Spinal cord (tissue), 10 donors: ENCODE results near the gene PSMB11. TPM values are rescaled to one million over a fixed set of nuclear protein-coding genes. Genes with fewer than 3 reads are reported as not detected.
A peak's percentile ranks its signal among the peaks of the same experiment; 100 is the strongest.

Source experiments
- DNase-seq, 6 donors: peaks; one replicate each; pipeline versions ENCODE4 v3.0.0 to v3.0.0-alpha.2; 2013 to 2015; ENCODE audit warnings: low spot score in 6 of 6, low read depth in 4 of 6
- H3K27ac ChIP-seq: one replicate; pipeline ENCODE4 v1.5.1; 2013; ENCODE audit warnings: low read depth, low read length, control low read depth
- H3K27me3 ChIP-seq: one replicate; pipeline ENCODE4 v1.6.1; 2013; ENCODE audit warnings: low read length; ENCODE audit not compliant: control insufficient read depth, insufficient read depth
- H3K36me3 ChIP-seq: one replicate; pipeline ENCODE4 v1.6.1; 2013; ENCODE audit warnings: low read length; ENCODE audit not compliant: control insufficient read depth, insufficient read depth
- H3K4me1 ChIP-seq: one replicate; pipeline ENCODE4 v1.6.1; 2013; ENCODE audit warnings: low read length; ENCODE audit not compliant: control insufficient read depth, insufficient read depth
- H3K4me3 ChIP-seq: one replicate; pipeline ENCODE4 v1.5.1; 2013; ENCODE audit warnings: low read depth, low read length, control low read depth
- H3K9me3 ChIP-seq: one replicate; pipeline ENCODE4 v1.6.1; 2013; ENCODE audit warnings: low read length; ENCODE audit not compliant: control insufficient read depth, insufficient read depth
- WGBS: methylation state at CpG from one replicate; pipeline ENCODE4 v1.1.5; 2013; ENCODE audit warnings: missing lambda C conversion rate; ENCODE audit not compliant: insufficient coverage; 5-methylcytosine and 5-hydroxymethylcytosine counted together
- polyA plus RNA-seq, 2 donors: library from polyadenylated mRNA; unstranded; fragments of 120-200 nt; gene quantifications; one replicate each; pipeline ENCODE4 v1.2.1, GENCODE V29; 2013; ENCODE audit not compliant: insufficient read length in 2 of 2
- total RNA-seq, 2 donors: library from RNA; depleted of rRNA in 1 of 2; stranded (reverse); fragments of 120-200 nt in 1 of 2; fragments of >200 nt in 1 of 2; gene quantifications; one replicate each; pipeline versions ENCODE4 v1.2.3 to v1.2.4, GENCODE V29; 2013 to 2014
- donor health status: healthy.

Gene PSMB11
- total and polyA plus RNA-seq, 4 donors = not detected

- no peak for DNase-seq
- Histone ChIP-seq H3K9me3 (no peaks in the 10 kb centered on the region), H3K4me1 (peaks cover 11% of the 10 kb centered on the region), H3K4me3 (no peak overlapping the region), H3K27ac (no peak overlapping the region), H3K27me3 (no peaks in the 10 kb centered on the region), H3K36me3 (no peaks in the 10 kb centered on the region)
- 91% methylated on average over 7 of the region's 8 CpGs for WGBS
Observed at GRCh38 chr14:23041729-23042128, 283 bp upstream of the PSMB11 start.

- H3K27me3 ChIP-seq = no peaks in the 10 kb centered on the region
- peaks cover 16% of the 10 kb centered on the region for H3K4me1 ChIP-seq
- H3K9me3 ChIP-seq = no peaks in the 10 kb centered on the region
- H3K4me3 ChIP-seq = no peak overlapping the region
- H3K27ac ChIP-seq = no peak overlapping the region
- DNase-seq = peak in 1 of 6 donors; percentile 55
- peaks cover 10% of the 10 kb centered on the region for H3K36me3 ChIP-seq
- 46% methylated on average over 6 of the region's 6 CpGs for WGBS
Observed at GRCh38 chr14:23043145-23043544, 1.1 kb downstream of the PSMB11 start.

- no peaks in the 10 kb centered on the region for H3K9me3 ChIP-seq
- WGBS = no CpG with 5 or more reads among the region's 3 CpGs
- H3K4me3 ChIP-seq = no peak overlapping the region
- no peak overlapping the region for H3K27ac ChIP-seq
- H3K36me3 ChIP-seq = peaks cover 14% of the 10 kb centered on the region
- H3K27me3 ChIP-seq = no peaks in the 10 kb centered on the region
- peaks cover 16% of the 10 kb centered on the region for H3K4me1 ChIP-seq
- no peak for DNase-seq
Observed at GRCh38 chr14:23043754-23044153, 1.7 kb downstream of the PSMB11 start.

GRCh38 chr14:23044840-23045239, 2.8 kb downstream of the PSMB11 start:
- peaks cover 25% of the 10 kb centered on the region for H3K36me3 ChIP-seq
- no peaks in the 10 kb centered on the region for H3K27me3 ChIP-seq
- H3K4me1 ChIP-seq = peaks cover 16% of the 10 kb centered on the region
- DNase-seq = no peak
- 92% methylated on average over 6 of the region's 8 CpGs for WGBS
- H3K4me3 ChIP-seq = no peak overlapping the region
- H3K9me3 ChIP-seq = no peaks in the 10 kb centered on the region
- H3K27ac ChIP-seq = no peak overlapping the region

GRCh38 chr14:23045419-23046357, 3.7 kb downstream of the PSMB11 start:
- Histone ChIP-seq H3K4me3 (no peak overlapping the region), H3K27ac (no peak overlapping the region), H3K4me1 (peaks cover 16% of the 10 kb centered on the region), H3K36me3 (peaks cover 30% of the 10 kb centered on the region), H3K27me3 (no peaks in the 10 kb centered on the region), H3K9me3 (no peaks in the 10 kb centered on the region)
- WGBS = 97% methylated on average over 10 of the region's 13 CpGs
- DNase-seq = no peak

- 43% methylated on average over 5 of the region's 6 CpGs for WGBS
- Histone ChIP-seq H3K9me3 (no peaks in the 10 kb centered on the region), H3K27ac (no peak overlapping the region), H3K36me3 (peaks cover 38% of the 10 kb centered on the region), H3K4me3 (no peak overlapping the region), H3K4me1 (peaks cover 22% of the 10 kb centered on the region), H3K27me3 (no peaks in the 10 kb centered on the region)
- no peak for DNase-seq
Observed at GRCh38 chr14:23047034-23047634, 5.1 kb downstream of the PSMB11 start.

- Histone ChIP-seq H3K9me3 (no peaks in the 10 kb centered on the region), H3K27me3 (no peaks in the 10 kb centered on the region), H3K36me3 (peaks cover 45% of the 10 kb centered on the region), H3K27ac (no peak overlapping the region), H3K4me3 (no peak overlapping the region), H3K4me1 (peaks cover 22% of the 10 kb centered on the region)
- WGBS = 70% methylated on average over 84 of the region's 85 CpGs
- DNase-seq = no peak
Observed at GRCh38 chr14:23047751-23048693, 6.0 kb downstream of the PSMB11 start.

GRCh38 chr14:23049011-23049410, 7.0 kb downstream of the PSMB11 start:
- Histone ChIP-seq H3K27ac (no peak overlapping the region), H3K4me1 (peaks cover 16% of the 10 kb centered on the region), H3K27me3 (no peaks in the 10 kb centered on the region), H3K9me3 (no peaks in the 10 kb centered on the region), H3K36me3 (peaks cover 55% of the 10 kb centered on the region), H3K4me3 (no peak overlapping the region)
- no peak for DNase-seq
- WGBS = 96% methylated on average over 7 of the region's 9 CpGs
